Measurements from ENCODE around the gene AMT. TPM values are rescaled to one million over a fixed set of nuclear protein-coding genes. Genes with fewer than 3 reads are reported as not detected.

The AMT gene
- total and polyA plus RNA-seq, 2 of the 13 experiments (the other 11 are each of a cell fraction or from before 2014, with no cell fraction given): 35.3 to 59.0 TPM

DNA sequence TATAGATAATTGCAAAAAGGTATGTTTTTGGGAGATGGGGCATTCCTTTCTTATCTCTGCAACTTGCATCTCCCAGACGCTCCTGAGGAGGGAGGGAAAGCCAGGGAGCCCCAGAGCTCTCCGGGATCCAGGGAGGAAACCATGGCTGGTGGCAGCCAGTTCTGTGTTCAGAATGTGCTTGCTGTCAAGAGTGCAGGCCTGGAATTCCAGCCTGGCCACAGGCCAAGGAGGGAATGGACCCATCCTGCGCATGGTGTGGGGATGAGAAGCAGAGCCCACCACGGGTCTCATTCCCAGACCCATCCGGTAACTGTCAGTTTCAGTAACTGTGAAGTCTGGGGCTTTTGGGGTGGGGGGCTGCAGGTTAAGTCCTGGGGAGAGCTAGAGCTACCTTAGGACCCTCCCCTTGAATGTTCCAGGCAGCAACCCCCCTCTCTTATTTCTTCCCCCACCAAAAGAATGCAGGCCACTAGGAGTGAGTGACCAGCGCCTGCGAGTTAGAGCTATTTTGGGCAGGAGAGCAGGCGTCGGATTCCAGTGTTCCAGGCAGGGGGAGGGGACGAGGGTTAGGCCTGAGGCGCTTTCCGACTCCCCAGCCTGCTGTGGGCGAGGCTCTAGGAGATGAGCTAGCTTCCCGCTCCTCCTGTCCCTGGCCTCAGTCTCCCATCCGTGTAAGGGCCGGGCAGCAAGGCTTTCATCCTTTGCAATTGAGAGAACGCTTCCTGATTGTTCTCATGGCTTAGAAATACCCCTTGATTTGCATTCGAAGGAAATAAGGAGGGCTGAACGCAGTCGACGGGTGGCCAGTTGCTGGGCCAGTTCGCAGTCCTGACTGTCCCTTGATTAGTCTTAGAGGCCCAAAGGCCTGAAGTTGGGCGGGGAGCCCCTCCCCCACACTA lies 47.0 kb upstream of the AMT start (continued):
- TF ChIP-seq PAXIP1 (CRISPR knock-in tag; conservative IDR thresholded peaks at IDR 0.05) (peak; percentile 16), ZBTB7B (CRISPR knock-in tag; IDR thresholded peaks at IDR 0.05) (0 out of 2 replicates have a peak, but pooled peaks have one; percentile 18), GMEB1 (CRISPR knock-in tag; IDR thresholded peaks at IDR 0.05; ENCODE audit: borderline replicate concordance) (no peak), ZFP1 (CRISPR knock-in tag; IDR thresholded peaks at IDR 0.05) (no peak), ZKSCAN1 (IDR thresholded peaks at IDR 0.05; ENCODE audit: low read length) (no peak), ZNF446 (CRISPR knock-in tag; IDR thresholded peaks at IDR 0.05) (no peak)
- TF ChIP-seq, protein P1, sequence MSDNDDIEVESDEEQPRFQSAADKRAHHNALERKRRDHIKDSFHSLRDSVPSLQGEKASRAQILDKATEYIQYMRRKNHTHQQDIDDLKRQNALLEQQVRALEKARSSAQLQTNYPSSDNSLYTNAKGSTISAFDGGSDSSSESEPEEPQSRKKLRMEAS (IDR thresholded peaks at IDR 0.05): peak; percentile 54

Data from HepG2 (cell line).